Stimulated activated CD4-positive, alpha-beta T cell treated with anti-CD3 and anti-CD28 coated beads, Interleukin-4, amount 100 ng/mL, for 1 hour (primary cell): ENCODE measurements around the gene MMP28.

Experiments
- DNase-seq: peaks from one replicate; pipeline ENCODE4 v3.0.0-alpha.2; 2020

Gene MMP28

DNA sequence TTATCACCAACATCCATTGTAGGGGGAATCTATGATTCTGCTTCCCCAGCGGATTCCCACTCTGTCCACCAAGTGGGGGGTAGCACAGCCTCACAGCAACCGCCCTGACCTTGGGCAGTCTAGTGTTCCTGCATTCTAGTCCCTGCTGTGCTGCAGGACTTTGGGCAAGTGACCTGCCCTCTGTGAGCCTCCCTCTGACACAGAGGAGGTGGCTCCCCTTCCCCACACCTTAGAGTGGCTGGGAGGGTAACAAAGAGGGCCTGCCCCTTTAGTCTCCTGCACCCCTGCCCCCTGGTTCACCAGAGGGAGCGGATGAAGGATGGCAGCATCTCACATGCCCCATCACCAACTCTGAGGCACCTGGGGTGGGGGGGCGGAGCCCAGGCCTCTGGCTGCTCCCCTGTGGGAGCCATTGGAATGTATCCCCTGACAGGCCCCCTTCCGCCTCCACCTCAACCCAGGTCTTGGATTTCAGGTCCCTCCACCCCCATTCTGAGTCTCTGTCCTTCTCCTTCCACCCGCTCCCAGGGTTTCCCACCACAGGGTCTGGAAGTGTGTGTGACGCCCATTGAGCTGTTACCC is 52.5 kb downstream of the MMP28 start:
- no peak for DNase-seq

- no peak for DNase-seq
These were observed 52.9 kb downstream of the MMP28 start for GRCh38 chr17:35742496-35742895.

GRCh38 chr17:35740997-35741931 is 54.2 kb downstream of the MMP28 start:
- peak; percentile 15 for DNase-seq

DNA sequence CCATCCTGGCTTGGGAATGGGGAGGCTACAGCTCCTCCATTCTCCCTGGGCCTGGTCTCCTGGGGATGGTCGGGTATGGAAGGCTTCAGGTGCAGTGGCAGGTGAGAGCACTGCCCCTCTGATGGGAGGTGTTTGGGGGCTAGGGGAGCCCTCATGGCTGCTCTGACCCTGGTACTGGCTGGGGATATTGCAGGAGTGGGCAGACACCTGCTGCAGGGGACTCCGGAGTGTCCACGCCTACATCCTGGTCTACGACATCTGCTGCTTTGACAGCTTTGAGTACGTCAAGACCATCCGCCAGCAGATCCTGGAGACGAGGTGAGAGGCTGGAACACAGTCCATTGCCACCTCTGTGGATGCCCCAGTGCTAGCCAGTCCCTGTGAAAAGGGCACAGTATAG is 55.2 kb downstream of the MMP28 start:
- DNase-seq, result no peak

GRCh38 chr17:35738519-35739133 is 56.8 kb downstream of the MMP28 start:
- DNase-seq, result no peak

DNA sequence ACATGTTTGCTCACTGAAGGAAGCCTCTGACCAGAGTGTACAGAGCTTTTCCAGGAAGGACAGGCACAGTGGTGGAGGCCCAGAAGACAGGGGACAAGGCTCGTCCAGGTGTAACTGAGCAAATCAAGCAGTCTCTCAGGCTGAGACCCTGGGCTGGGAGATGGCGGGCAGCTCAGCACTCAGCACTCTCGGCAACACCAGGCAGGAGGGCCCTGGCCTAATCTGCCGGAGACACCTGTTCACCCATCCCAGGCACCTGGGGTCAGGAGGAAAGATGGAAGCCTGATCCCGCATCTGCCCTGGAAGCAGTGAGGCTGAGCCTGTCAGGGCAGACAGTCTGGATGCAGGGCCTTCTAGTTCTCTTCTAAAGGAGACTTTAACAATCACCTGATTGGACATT is 59.2 kb downstream of the MMP28 start:
- no peak for DNase-seq

DNA sequence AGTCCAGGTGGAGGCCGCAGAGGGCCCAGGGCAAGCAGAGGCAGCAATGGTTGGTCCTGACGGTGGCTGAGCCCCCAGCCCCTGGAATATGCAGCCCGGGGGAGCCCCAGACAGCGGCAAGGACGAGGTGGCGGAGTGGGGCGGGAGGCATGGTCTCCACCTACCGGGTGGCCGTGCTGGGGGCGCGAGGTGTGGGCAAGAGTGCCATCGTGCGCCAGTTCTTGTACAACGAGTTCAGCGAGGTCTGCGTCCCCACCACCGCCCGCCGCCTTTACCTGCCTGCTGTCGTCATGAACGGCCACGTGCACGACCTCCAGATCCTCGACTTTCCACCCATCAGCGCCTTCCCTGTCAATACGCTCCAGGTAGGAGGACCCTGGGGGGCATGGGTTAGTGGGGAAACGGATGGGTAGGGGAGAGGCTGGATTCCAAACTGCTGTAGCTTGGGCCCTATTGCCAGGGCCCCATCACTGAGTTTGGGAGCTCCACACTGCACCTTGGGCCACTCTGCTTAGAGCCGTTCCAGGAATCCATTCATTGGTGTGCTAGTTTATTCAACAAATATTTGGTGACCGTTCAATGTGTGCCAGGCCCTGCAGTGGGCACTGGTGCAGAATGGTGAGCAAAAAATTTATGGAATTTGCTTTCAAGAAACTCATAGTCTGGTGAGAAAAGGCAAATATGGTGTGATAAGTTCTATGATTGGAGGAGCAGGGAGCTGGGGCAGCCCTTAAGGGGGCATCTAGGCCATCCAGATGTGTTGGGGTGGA is 60.2 kb downstream of the MMP28 start:
- no peak for DNase-seq

GRCh38 chr17:35734396-35734795 is 61.0 kb downstream of the MMP28 start:
- DNase-seq, result no peak

DNA sequence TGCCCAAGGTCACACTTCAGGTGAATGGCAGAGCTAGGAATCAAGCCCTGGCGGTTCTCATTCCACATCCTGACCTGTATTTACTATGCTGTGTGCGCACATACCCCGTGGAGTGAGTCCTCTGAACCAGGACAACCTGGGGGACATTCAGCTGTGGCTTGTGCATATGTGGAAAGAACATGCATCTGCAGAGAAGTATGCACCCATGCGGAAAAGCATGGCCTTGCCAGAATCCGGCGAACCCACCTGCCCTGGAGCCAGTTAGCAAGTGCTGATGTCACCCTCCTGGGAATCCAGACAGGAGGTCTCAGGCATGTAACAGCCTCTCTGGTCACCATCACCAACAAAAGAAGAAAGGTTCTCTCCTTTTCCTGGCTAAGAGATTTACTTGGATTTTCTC is 62.1 kb downstream of the MMP28 start:
- DNase-seq, result no peak

- DNase-seq, result no peak
These were observed 62.7 kb downstream of the MMP28 start for GRCh38 chr17:35732806-35733136.

DNA sequence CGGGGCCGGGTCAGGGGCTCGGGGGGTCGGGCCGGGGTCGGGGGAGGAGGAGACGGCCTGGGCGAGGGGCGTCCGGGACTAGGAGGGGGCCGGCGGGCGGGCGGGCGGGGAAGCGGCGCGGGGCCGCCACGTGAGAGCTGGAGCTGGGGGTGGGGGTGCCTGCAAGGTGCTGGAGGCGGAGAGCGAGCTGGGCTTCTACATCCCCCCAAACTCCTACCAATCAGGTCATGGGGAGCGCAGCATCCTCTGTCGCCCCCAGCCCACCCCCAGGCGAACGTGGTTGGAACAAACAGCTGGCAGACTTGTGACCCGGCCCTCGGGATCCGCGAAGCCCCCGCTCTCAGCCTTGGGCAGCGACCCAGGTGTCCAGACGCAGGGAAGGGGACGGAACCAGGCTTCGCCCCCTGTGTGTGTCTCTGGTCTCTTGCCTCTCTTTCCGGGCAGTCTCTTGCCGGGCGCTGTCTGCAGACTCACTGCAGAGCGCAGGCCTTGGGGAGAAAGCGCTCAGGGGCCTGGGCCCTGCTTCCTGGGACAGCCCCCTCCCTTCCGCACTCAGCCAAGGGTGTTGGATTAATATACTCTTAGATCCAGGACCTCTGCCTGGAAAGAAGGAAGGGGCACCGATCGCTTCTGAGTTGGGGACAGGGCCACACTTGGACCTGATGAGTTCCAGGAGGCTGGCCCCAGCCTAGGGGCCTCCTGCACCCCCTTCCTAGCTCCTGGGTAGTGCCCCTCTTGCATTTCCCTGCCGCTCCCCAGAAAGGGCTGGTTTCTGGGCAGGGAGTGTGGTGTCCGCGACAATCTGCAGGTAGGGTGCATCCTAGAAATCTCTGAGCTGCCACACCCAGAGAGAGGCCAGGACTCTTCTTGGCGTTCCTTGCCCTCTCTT is 63.3 kb downstream of the MMP28 start:
- DNase-seq, result no peak

- DNase-seq, result peak; percentile 65
These were observed 64.1 kb downstream of the MMP28 start, which contains the start of gene RASL10B for GRCh38 chr17:35731239-35731916. Gene RASL10B, plus strand, starts transcription at chr17:35731639. Its CDS starts 3,546 bp downstream, at chr17:35735185.

DNA sequence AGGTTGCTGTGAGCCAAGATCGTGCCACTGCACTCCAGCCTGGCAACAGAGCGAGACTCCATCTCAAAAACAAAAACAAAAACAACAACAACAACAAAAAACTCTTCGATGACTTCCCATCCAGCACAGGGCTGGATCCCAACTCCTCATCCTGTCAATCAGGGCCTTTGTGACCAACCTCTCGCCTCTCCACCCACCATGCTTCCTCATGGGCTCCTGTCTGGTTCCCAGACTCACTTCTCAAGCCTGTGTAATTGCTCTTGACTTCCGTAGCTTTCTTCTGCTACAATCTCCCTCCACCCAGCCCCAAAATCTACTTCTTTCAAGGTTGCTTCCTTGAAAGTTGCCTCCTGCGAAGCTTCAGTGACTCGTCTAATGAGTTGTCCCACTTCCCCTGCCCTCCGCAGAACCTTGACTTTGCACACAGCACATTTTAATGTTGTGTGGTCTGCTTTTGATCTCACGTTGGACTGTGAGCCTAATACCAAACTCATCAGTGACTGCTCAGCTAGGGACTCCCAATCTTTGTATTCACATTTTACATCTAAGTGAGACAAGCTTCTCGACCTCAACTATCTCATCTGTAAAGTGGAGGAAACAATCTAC is 64.9 kb downstream of the MMP28 start:
- no peak for DNase-seq

DNA sequence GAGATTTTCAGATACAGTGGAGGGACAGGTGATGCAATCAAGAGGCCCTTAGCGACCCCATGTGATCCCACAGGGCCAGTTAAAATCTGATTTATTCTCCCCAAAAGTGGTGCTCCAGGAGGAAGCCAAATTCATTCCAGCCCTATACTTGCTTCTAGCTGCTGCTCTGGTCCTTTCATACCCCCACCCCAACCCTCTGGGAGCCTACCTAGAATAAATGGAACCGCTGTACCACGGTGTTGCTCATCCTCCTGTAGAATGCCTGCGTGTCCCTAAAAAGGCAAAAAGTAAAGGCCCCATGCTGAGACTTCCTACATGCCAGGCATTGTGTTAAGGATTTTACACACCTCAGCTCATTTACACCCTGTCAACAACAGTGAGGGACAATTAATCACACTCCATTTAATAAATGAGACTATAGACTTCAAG is 66.0 kb downstream of the MMP28 start:
- no peak for DNase-seq

DNA sequence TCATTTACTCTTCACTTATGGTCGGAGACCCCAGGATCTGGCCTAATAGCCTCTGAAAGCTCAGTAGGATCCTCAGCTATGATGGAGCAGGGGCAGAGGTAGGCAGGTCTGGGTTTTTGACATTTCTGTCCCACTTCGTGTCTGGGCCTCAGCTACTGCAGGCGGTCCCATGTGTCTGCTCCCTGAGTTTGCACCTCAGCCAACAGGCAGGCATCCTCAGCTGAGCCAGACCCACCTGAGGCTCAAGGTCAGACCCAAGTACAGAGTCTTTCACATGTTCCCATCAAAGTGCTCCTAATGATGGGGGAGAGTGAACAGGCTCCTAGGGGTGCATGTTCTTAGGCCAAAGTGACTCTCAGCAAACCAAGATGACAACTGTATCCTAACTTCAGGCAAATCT is 66.9 kb downstream of the MMP28 start:
- DNase-seq, result no peak

GRCh38 chr17:35727635-35728034 is 67.8 kb downstream of the MMP28 start:
- no peak for DNase-seq

GRCh38 chr17:35726953-35727460 is 68.4 kb downstream of the MMP28 start:
- DNase-seq, result no peak

GRCh38 chr17:35726127-35726952 is 69.1 kb downstream of the MMP28 start:
- no peak for DNase-seq

- no peak for DNase-seq
These were observed 69.7 kb downstream of the MMP28 start for GRCh38 chr17:35725802-35726126.

- no peak for DNase-seq
These were observed 70.4 kb downstream of the MMP28 start for GRCh38 chr17:35725058-35725457.
